GM12872 (cell line): ENCODE data around the gene VSTM4.

Experiments
- TF ChIP-seq, protein P1 (sequence below): IDR thresholded peaks from 3 replicates; pipeline ENCODE4 v1.5.1; 2011; ENCODE audit warnings: low read depth, mild to moderate bottlenecking, low read length, moderate library complexity; ENCODE audit not compliant: insufficient read depth

VSTM4 gene

DNA sequence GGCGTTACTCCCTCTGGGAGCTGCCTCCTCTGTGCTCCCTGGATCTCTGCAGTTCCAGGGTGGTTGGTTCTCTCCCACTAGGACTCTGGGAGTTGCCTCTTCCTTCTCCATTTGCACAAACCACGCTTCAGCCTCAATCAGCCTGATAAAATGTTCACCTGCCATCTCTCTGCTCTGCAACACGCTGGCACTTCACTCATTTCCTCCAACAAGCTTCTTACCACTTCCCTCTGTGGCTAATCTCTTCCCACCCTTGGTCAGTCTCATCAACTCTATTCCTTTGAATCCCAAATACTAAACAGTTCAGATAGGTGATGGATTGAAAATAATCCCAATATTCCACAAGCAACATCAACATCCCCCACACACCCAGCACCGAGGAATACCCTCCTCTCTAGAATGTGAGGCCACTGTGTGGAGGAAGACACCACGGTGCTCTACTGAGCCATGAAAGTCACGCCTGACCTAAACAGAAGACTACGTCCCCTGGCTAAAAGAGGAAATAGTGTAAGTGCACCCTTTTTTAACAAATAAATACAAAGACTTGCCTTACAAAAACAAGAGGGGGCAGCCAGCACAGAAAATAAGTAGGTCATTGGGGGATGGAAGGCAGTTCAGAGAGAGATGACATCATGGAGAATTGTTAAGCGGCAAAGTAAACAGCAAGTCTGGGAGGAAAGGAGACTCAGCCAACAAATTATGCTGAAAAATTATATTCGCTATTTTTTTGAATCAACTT, 20.4 kb upstream of the VSTM4 start:
- TF ChIP-seq, protein P1, sequence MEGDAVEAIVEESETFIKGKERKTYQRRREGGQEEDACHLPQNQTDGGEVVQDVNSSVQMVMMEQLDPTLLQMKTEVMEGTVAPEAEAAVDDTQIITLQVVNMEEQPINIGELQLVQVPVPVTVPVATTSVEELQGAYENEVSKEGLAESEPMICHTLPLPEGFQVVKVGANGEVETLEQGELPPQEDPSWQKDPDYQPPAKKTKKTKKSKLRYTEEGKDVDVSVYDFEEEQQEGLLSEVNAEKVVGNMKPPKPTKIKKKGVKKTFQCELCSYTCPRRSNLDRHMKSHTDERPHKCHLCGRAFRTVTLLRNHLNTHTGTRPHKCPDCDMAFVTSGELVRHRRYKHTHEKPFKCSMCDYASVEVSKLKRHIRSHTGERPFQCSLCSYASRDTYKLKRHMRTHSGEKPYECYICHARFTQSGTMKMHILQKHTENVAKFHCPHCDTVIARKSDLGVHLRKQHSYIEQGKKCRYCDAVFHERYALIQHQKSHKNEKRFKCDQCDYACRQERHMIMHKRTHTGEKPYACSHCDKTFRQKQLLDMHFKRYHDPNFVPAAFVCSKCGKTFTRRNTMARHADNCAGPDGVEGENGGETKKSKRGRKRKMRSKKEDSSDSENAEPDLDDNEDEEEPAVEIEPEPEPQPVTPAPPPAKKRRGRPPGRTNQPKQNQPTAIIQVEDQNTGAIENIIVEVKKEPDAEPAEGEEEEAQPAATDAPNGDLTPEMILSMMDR = peak; percentile 19; the same call in 1 of the 3 replicates

DNA sequence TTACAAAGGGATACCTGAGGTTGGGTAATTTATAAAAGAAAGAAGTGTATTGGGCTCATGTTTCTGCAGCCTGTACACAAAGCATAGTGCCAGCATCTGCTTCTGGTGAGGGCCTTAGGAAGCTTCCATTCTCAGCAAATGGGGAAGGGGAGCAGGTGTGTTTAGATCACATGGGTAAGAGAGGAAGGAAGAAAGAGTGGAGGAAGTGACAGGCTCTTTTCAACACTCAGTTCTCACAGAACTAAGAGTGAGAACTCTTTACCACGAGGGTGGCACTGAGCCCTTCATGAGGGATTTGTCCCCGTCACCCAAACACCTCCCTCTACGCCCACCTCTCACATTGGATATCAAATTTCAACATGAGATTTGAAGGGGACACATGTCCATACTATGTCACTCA, 19.0 kb upstream of the VSTM4 start:
- TF ChIP-seq, protein P1 = no peak

DNA sequence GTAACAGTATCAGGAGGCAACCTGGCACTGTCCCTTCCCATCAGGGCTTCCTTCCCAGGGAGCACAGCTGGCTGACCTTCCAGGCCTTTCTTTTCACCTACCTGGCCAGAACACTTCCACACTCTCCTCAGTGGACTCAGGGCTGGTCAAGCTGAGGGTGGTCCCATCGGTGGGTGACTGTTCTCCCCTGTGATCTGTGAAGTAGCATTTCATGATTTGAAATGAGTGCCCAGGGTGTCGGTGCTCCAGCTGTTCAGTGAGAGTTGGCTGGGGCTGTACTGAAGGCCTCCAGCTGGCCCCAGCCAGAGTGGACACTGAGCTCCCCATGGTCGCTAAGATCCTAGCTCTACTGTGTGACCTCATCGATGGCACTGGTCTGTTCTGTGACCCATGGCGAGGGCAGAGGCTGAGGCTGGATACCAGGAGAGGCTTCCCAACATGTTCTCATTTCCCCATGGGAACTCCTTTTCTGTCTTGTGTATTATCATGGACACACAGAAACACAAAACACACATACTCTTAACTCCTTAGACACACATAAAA, 18.5 kb upstream of the VSTM4 start, which contains the start of gene FAM170B:
Gene FAM170B, minus strand, starts transcription at position 316 of the 543 bp plus-strand sequence. Its CDS starts 103 bp downstream, at position 213.
- TF ChIP-seq, protein P1 = no peak

DNA sequence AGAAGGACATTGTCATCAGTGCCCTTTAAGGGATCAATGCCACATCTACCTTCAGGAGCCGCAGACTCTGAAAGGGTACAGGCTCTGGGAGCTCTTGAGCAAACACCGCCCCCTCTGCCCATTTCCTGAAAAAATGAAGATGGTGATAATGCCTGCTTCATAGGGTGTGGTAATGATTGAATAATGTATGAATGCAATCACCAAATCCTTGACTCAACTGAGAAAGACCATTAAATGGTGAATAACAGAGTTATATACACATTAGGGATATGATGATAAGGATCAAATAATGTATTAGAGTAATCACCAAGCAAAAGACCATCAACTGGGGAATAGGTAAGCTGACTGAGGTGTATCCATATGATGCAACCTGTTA, 17.0 kb upstream of the VSTM4 start:
- TF ChIP-seq, protein P1 = no peak

DNA sequence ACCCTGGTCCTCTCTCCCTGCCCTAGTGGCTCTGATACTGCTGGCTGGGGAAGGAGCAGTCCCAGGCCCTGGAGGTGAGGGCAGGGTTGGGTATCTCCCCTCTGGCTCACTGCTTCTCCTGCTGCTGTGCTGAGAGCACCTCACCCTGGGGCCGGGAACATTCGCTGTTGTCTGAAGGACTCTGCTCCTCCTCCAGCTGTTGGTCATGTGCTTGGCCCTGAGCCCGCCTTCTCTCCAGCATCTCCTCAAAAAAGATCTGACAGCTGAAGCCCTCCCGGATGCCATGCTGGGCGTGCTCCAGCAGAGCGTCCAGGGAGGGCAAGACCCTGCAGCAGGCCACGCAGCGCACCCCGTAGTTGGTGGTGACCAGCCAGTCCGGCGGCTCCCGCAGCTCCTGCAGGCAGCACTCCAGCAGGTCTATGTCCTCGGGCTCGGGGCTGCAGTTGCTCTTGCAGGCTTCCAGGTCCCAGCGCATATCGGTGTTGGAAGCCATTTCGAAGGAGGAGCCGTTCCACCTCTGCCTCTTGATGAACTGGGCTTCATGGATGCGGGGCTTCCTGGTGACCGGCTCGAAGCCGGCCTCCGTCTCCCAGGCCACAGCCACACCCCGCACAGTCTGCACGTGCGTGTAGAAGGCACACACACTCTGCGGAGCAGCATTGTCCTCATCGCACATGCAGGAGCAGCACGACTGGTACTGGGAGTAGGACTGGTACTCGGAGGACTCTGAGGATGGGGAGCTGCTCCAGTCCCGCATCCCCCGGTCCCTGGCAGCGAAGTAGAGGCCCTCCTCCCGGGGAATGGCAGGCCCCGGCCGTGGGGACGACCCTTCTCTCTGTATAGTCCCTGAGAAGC, 16.4 kb upstream of the VSTM4 start:
- TF ChIP-seq, protein P1 = no peak

DNA sequence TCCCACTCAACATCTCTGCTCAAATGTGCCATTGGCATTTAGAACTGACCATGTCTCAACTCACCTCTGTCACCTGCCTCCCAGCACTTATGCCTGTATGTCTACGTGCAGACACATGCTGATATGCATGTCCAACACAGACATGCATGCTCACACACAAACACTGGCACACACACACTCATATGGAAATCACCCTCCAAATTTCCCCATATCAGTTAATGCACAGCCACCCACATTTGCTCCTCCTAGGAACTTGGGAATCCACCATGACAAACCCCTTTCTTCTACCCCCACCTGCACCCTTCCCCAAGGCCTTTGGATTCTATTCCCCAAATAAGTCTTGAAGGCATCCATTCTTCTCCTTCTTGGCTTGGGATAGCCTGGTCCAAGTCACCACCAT, 14.1 kb upstream of the VSTM4 start:
- TF ChIP-seq, protein P1 = no peak

DNA sequence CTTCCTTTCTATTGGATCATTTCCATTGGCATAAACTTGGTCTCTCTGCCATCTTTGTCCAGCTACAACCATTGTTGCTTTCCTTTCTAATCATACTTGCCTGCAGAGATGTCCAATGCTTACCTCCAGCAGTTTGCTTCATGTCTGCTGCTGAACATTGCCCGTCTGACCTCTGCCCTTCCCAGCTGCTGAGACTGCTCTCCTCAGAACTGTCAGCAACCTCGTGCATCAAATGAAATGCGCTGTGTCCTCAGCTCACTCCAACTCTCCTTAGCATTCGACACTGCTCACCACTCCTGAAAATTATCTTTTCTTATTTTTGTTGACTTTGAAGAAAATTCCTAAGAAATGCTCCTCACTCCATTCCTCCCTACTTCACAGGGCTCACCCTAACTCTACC, 13.5 kb upstream of the VSTM4 start:
- TF ChIP-seq, protein P1 = no peak
